Erythroblast (primary cell): ENCODE results near the gene HPCAL1.

ENCODE experiments used
- GATA1 ChIP-seq: IDR thresholded peaks from 2 replicates; pipeline ENCODE4 v1.6.1; 2011; ENCODE audit warnings: low read depth, mild to moderate bottlenecking, control low read depth, low read length, moderate library complexity
- POLR2A ChIP-seq: IDR thresholded peaks from 2 replicates; pipeline ENCODE4 v1.6.1; 2011; ENCODE audit warnings: mild to moderate bottlenecking, low read length

DNA sequence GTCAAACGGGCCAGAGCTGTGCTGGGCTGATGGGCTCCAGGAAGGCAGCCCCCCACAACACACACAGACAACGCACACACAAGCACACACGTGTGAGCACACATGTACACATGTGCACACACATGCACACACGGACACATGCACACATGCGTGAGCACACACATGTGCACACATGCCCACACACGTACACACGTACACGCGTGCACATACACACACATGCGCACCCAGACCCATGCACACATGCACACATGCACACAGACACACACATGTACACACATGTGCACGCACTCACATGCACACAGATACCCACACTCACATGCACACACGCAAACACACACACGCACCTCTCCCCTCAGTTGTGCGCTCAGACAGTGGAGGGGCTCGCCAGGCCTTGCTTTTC lies 31.2 kb upstream of the HPCAL1 start:
- TF ChIP-seq POLR2A, result no peak
- TF ChIP-seq GATA1, result no peak
